Brain pericyte (primary cell): ENCODE data around the gene PARP9.
A peak's percentile ranks its signal among the peaks of the same experiment; 100 is the strongest.

Experiments used
- DNase-seq: peaks from one replicate; pipeline ENCODE4 v3.0.0-alpha.2; 2012; ENCODE audit warnings: low read depth, low spot score

PARP9 gene

DNA sequence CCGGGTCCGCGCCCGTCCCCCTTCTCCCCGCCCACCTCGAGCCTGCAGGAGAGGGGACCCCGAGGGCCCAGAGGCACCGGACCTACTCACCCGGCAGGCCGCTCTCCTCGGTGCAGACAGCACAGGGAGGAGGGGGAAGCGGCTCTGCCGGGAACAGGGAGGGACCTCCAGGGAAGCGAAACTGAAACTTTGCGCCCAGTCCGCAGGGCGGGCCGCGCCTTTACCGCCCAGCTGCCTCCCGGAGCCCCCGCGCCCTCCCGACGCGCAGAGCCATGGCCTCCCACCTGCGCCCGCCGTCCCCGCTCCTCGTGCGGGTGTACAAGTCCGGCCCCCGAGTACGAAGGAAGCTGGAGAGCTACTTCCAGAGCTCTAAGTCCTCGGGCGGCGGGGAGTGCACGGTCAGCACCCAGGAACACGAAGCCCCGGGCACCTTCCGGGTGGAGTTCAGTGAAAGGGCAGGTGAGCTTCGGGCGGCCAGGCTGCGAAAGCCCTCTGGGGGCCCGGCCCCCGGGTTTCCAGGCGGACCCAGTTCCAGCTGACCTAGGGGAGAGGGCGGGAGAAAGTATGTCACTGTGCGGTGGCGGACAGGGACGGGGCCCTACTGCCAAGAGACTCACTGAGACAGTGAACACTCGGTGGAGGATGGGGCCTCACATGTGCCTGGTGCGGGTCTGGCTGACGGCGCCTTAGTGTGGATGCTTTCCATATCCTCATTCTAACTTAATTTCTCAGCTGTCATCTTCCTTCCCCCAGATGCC is at the start of gene PARP9, which contains the start of gene DTX3L:
TSS of gene PARP9 (minus strand) at position 146 of the 758 bp plus-strand sequence. CDS start 4,680 bp downstream, outside the sequence.
TSS of gene DTX3L (plus strand) at position 184 of the 758 bp plus-strand sequence. CDS start at position 273, 89 bp downstream.
- DNase-seq: peak; percentile 34

DNA sequence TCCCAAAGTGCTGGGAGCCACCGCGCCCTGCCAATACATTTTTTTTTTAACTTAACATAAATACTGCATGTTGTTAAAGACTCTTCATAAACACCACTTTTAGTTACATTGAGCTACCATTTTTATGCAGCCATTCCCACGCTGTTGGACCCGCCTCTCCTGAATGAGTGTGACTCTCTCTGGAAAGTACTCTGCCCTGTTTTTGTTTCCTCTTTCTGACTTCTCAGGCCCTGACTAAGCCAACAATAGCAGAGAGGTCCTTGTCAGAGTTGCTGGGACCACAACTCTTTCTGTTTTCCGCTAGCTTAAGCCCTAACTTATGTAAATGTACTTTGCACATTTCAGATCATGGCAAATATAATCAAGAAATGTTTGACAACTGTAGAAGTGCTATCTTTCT is 48.6 kb upstream of the PARP9 start:
- DNase-seq: no peak

DNA sequence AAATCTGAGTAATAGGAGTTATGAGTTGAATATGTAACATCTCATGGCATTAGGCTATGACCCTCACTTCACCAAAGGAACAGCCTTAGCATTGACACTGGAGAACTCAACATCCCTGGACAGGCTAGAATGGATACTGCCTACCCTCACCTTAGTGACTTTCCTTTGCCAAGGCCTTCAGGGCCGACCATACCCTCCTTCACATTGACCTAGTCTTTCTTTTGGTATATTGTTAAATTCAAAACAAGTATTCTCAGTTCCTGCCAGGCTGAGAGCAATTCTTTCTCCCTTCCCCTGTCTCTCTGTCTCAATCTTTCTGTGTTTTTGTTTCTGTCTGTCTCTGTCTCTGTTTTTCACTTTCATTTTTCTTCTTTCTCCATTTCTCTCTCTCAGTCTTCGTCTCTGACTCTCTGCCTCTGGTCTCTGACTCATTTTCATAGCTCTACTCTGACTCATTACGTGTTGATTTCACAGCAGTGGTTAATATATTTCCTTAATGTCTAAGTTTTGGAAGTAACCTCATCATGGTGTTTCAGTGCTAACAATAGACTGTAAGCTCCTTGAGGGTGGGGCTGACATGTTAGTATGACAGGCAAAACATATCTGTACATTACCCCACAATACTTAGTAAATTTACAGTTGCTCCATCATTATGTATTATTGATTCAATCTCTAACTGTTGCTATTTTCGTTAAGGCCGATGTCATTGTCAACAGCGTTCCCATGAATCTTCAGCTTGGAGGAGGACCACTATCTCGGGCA is 45.9 kb upstream of the PARP9 start:
- DNase-seq: no peak

DNA sequence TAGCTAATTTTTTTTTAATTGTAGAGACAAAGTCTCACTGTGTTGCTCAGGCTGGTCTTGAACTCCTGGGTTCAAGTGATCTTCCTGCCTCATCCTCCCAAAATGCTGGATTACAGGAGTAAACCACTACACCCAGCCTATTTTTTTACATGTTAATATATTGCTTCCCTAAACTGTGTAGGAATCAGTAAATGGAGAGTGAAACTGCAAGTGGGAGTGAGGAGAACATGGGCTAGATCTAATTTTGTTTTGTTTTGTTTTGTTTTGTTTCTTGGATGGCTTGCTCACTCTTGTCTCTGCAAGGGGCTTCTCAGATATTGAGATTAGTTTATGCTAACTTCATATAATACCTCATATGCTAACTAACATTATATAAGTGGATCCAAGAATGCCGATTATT is 44.8 kb upstream of the PARP9 start:
- no peak for DNase-seq

DNA sequence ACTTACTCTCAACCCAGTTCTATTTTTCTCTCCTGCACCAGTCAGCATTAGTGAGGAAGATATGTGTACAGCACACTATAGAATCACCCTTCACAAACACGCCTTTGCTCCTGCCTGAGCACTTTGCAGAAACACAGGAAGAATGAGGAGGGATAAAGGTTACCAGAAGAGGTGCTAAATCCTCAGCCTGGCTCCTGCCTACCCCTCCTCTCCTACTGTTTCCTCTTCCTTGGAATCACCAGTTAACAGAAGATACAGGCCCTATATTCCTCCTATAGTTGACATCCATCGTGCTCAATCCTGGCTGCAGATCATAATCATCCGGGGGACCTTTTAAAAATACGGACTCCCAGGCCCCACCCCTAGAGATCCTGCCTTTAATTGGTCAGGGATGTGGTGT is 42.2 kb upstream of the PARP9 start:
- no peak for DNase-seq

DNA sequence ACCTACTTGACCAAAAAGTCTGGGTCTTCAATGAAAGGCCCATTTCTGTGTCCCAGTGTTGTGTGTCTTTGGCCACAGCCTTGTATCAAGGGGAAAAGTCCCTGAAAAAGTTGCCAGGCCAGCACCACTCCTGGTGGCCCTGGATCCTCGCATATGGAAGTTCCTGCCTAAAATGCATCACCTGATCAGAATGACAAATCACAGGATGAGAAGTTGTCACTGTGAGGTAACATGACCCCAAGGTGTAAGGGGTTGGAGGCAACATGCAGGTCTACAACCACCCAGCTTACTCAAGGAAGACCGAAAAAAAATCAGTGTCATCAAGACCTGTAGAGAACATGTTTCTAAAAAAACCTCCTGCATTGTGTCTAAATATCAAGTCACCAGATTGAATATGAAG is 39.0 kb upstream of the PARP9 start:
- no peak for DNase-seq

DNA sequence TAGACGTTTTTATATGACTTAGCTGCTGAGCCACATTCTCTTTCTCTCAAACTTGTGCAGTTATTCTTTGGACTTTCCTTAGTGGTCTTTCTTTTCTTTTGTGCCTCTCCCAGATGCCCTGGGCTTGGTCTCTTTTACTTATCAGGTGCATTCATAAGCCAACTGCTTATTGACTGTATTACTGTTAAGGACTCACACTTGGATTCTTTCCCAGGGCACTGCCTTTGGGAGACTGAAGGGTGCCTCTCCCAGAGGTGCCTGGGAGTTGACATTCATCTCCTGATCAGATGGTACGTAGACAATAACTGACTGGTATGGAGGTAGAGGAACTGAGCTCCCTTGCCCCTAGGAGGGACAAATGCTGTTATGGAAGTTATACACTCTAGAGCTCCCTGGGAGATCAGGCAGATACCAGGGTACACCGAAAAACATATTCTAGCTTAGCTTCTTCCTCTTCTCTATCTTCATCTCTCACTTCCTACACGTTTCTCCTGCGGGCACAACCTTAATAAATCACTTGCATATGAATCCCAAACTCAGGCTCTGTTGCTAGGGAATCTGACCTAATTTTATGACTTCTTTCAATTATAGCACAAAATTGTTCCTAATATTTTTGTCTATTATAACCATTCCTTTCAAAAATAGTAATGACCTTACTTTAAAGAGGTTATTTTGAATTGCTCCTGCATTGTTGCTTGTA is 38.1 kb upstream of the PARP9 start:
- no peak for DNase-seq

DNA sequence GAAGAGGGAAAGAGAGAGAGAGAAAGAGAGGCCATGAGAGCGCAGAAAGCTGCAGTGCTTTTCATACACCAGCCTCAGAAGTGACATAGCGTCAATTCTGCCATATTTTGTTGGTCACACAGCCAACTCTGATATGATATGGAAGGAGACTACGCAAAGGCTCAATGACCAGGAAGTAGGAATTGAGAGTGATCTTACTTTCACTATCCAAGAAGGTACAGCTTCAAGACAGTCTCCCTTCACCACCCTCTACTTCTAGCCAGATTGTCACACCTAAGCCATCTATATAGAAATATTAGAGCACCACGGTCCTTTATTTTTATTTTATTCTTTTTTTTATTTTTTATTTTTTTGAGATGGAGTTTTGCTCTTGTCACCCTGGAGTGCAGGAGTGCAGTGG is 34.5 kb upstream of the PARP9 start:
- DNase-seq: no peak

DNA sequence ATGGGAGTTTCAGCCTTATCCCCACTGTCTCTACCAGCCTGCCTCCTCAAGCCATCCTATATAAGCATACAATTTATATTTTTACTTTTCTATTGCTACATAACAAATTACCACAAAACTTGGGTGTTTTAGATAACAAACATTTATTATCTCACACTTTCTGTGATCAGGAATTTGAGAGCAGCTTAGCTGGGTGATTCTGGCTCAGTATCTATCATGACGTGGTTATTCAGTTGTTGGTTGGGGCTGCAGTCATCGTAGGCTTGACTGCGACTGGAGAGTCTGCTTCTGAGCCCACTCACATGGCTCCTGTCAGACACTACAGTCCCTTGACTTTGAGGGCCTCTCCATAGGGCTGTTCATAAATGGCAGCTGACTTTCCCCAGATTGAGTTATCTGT is 34.1 kb upstream of the PARP9 start:
- DNase-seq: no peak

DNA sequence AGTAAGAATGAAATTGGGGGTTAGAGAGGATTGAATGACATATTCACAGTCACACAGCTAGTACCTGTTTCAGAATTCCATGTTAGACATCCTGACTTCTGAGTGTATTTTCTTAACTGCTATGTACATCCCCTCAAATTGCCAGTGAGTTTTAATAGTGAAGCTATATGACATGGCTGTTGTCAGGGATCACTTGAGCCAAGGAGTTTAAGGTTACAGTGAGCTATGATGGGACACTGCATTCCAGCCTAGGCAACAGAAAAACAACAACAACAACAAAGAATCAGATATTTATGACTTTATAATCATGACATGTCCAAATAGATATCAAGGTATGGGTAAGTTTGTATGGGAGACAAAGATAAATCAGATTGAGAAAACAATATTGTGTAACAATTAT is 29.9 kb upstream of the PARP9 start:
- no peak for DNase-seq

DNA sequence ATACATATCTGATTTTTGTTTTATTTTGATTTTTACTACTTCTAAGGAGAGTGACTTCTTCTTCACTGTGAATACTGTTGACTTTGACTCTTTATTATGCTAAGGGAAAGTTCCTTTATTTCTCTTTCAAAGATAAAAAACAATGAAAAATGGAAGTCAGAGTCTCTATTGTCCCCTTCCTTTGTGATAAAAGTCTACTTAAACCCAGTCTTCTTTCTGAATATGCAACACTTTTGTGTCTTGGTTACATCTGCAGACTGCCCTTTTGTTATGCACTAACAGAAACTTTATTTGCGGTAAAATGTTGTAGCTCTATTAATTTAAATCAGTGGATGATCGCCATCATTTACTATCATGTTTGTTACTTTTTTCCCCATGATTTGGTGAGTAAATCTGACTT is 26.5 kb upstream of the PARP9 start:
- no peak for DNase-seq

DNA sequence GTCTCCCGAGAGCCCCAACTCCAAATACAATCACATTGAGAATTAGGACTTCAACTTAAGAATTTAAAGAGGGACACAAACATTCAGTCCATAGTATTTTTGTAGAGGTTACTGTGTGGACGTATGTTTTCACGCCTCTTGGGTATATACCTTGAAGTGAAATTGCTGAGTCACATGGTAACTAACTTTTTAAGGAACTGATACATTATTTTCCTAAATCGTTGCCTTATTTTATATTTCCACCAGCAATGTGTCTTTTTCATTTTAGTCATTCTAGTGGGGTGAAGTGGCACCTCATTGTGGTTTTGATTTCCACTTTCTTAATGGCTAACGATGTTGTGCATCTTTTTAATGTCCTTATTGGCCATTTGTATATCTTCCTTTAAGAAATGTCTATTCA is 25.2 kb upstream of the PARP9 start:
- DNase-seq: no peak

DNA sequence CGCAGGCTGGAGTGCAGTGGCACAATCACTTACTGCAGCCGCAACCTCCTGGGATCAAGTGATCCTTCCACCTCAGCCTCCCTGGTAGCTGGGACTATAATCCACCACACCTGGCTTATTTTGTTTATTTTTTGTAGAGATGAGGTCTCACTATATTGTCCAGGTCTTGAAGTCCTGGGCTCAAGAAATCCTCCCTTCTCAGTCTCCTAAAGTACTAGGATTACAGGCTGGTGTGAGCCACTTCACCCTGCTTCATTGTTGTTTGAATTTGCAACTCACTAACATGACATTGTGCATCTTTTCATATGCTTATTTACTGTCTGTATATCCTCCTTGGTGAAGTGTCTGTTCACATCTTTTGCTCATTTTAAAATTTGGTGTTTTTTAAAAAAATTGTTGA is 23.5 kb upstream of the PARP9 start:
- DNase-seq: no peak

DNA sequence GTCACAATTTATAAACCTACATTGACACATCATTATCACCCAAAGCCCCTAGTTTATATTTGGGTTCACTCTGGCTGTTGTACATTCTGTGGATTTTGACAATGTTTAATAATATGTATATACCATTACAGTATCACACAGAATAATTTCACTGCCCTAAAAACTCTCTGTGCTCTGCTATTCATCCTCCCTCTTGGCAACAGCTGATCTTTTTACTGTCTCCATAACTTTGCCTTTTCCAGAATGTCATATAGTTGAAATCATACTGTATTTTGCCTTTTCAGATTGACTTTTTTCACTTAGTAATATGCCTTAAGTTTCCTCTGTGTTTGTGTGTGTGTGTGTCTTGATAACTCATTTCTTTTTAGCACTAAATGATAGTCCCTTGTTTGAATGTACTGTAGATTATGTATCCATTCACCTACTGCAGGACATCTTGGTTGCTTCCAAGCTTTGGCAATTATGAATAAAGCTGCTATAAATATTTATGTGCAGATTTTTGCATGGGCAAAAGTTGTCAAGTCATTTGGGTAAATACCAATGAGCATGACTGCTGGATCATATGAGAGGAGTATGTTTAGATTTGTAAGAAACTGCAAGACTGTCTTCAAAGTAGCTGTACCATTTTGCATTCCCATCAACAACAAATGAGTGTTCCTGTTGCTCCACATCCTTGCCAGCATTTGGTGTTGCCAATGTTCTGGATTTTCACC is 22.8 kb upstream of the PARP9 start:
- DNase-seq: no peak

DNA sequence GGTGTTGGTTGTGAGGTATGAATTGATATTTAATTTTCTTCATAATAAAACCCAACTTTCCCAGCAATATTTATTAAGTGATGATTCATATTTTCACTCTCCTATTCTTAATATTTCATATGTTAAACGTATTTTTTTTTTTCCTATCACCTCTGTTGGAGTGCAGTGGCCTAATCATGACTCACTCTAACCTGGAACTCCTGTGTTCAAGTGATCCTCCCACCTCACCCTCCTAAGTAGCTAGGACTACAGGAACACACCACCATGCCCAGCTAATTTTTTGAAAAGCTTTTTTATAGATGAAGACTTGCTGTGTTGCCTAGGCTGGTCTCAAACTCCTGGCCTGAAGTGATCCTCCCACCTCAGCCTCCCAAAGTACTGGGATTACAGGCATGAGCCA is 22.0 kb upstream of the PARP9 start:
- DNase-seq: no peak

DNA sequence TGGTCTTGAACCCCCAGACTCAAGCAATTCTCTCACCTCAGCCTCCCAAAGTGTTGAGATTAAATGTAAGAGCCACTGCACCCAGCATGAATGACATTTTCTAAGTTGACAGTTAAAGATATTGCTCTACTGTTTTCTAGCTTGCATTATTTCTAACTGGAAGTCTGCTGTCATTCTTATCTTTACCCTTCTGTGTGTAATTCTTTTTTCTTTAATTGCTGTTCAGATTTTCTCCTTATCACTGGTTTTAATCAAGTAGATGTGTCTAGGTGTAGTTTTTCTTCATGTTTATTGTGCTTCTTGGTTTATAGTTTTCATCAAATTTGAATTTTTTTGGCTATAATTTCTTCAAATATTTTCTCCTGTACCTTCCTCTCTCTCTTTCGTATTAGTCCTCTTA is 18.3 kb upstream of the PARP9 start:
- no peak for DNase-seq

DNA sequence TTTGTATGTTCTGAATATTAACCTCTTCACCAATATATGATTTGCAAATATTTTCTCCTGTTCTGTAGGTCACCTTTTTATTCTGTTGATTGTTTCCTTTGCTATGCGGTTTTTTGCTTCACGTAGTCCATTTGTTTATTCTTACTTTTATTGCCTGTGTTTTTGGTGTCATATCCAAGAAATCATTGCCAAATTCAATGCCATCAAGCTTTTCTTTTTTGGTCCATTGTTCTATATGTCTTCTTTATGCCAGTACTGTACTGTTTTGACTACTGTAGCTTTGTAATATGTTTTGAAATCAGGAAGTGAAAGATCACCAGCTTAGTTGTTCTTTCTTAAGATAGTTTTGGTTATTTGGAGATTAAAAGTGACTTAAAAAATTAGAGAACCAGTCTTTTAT is 17.5 kb upstream of the PARP9 start:
- no peak for DNase-seq

DNA sequence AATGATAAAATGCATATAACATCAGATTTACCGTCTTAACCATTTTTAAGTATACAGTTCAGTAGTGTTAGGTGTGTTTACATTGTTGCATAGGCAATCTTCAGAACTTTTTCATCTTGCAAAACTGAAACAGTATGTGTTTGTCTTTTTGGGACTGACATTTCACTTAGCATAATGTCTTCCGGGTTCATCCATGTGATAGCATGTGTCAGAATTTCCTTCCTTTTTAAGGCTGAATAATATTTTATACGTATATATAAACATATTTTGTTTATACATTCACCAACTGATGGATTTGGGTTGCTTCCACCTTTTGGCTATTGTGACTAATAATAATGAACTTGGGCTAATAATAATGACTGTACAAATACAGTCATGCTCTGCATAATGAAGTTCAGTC is 16.4 kb upstream of the PARP9 start:
- DNase-seq: no peak

DNA sequence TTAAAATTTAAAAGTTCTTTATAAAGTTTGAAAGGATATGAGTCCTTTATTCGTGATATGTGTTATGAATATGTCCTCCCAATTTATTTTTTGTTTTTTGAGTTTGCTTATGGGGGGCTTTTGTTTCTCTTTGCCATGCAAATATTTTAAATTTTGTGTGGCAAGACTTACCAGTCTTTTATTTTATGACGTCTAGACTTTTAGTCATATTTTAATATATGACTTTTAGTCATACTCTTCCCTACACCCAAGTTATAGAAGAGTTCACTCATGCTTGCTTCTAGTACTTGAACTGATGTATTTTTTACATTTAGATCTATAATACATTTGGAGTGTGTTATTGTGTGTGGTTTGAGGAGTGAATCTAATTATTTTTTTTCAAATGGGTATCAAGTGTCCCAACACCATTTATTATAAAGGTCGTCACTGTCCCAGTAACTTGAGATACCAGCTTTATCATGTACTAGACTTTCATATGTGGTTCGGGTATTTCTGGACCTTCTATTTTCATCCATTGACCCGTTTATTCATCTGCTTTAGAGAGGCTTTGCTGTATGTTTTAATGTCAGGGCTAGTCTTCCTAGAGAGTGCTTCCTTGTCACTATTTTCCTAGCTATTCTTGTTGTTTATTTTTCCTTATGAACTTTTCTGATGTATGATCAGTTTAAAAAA is 14.1 kb upstream of the PARP9 start:
- DNase-seq: no peak

DNA sequence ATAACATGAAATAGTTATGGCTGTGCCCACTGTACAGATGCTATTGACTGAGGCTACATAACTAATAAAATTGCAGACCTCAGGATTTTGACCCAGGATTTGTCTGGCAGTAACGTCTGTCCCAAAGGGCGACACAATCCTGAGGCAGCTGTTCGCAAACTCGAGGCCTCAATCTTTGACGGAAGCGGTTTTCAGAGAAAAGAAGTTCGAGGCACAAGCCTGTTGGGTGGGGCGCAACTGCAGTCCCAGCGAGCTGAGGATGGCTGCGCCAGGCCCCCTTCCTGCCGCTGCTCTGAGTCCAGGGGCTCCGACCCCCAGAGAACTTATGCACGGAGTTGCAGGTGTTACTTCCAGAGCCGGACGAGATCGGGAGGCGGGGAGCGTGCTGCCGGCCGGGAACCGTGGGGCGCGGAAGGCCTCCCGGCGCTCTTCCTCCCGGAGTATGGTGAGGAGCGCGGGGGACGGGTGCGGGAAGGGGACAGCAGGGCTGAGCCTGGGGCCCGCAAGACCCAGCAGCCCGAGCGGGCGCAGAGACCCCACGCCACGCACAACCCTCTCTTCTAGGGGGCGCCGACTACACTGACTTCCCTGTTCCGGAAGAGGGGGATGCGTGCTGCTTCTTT is 13.4 kb upstream of the PARP9 start, which contains the start of gene PARP15:
TSS of gene PARP15 (plus strand) at position 242 of the 623 bp plus-strand sequence. CDS start at position 260, 18 bp downstream.
- no peak for DNase-seq
